Activated T-cell treated with anti-CD3 and anti-CD28 coated beads for 1 hour (primary cell): ENCODE measurements around the gene IL16.
"Not testable (repeated sequence)": the region's sequence is repeated elsewhere in the genome, so short reads cannot be mapped to it uniquely, and the experiment has no call there.

ENCODE experiments used
- DNase-seq: peaks from one replicate; pipeline ENCODE4 v3.0.0-alpha.2; 2020; ENCODE audit warnings: low read depth

The IL16 gene

GRCh38 chr15:81207987-81208386, 11.3 kb downstream of the IL16 start:
- DNase-seq, result not testable (repeated sequence)

DNA sequence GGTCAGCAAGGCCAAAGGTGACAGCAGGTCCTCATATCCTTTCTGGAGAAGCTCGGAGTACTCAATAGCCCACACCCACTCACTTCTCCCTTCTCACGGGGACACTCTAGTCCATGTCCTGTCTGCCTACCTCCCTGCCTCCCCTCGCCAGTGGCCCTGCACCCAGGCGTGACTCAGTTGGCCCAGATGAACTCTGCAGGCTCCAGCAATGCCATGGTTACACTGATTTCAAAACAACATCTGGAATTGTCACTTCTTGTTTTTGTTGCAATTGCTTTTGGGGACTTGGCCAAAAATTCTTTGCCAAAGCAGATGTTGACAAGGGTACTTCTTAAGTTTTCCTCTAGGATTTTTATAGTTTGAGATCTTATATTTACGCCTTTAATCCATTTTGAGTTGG, 13.0 kb downstream of the IL16 start:
- DNase-seq, result no peak

DNA sequence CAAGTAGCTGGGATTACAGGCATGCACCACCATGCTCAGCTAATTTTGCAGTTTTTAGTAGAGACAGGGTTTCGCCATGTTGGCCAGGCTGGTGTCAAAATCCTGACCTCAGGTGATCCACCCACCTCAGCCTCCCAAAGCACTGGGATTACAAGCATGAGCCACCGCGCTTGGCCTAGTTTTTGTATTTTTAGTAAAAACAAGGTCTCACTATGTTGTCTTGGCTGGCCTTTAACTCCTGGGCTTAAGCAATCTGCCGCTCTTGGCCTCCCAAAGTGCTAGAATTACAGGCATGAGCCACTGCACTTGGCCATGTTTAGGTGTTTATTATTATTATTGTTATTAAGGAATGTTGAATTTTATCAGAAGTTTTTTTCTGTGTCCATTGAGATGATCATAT, 14.7 kb downstream of the IL16 start:
- no peak for DNase-seq

GRCh38 chr15:81213982-81214381, 17.3 kb downstream of the IL16 start:
- DNase-seq, result no peak

- no peak for DNase-seq
Measured at GRCh38 chr15:81215531-81215930, 18.9 kb downstream of the IL16 start.

GRCh38 chr15:81215983-81216382, 19.3 kb downstream of the IL16 start:
- no peak for DNase-seq

DNA sequence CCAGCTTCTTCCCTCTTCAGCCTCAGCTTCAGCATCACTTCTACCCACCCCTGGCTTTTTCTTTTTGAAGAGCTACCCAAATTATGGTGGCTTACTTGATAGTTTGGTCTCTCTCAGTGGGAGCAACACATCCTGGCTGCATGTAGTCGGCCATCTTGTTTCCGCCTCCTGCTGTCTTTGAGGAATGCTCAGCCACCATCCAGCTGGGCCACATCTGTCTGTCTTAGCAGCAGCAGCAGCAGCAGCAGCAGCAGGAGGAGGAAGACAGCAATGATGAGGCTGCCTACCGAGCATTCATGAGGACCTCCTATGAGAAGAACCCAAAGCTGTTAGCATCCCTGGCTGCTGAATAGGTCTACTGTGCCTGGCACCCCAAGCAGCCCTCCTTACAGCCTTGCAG, 19.7 kb downstream of the IL16 start:
- DNase-seq, result no peak

DNA sequence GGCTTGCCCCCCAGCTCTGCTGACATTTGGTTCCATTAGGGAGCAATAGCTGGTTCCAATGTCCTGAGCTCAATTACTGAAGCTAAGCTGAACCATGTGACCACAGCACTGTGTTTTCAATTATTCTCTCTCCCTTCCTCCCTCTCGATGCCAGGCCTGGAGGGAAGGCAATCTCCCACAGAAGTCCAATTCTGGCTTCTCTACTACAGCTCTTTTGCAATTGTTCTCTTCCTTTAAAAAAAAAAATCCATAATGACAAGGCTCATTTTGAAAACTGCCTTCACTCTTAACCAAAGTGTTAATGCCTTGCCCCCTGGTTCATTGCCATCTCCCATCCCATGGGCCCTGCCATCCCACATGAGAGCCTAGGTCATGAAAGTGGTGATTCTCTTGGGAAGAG, 24.8 kb downstream of the IL16 start:
- DNase-seq, result no peak

DNA sequence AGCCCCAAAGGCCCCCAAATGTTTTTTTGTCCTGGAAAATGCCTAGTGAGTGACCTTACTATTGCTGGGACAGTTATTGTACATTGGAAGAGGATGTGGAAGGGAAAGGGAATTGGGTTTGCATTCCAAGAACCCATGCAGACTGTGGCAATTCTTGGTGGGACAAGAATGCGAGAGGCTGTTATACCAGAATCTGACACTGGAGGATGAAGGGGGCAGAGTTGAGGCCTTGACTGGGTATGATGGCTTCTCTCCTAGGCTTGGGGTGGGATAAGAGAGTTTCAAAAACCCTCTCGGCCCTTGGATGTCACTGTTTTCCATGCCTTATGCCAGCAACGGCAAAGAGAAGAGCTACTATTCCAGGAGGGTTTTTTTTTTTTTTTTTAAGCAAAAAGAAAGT, 25.3 kb downstream of the IL16 start:
- DNase-seq, result no peak

DNA sequence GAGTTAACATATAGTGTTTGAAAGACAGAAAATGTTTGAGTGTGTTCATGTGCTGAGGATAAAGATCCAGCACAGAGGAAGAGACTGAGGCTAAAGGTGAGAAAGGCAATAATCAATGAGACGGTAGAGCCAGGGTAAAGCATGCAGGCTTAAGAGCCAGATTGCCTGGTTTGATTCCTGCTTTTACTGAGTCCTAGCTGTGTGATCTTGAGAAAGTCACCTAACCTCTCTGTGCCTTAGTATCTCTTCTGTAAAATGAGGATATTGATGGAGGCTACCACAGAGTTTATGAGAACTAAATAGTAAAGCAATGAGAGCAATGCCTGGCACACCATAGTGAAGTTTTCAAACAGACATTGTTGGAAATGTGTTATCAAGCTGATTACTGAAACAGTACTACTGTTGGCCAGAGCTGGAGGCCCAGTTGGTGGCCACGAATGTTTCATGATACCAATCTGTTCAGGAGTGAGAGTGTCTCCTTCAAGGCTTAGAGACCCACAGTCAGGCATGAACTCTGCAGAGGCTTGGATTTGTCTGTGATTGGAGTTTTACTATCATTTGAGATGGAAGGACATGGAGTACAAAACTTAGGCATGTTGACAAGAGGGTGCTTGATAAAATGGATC, 26.8 kb downstream of the IL16 start:
- no peak for DNase-seq

- no peak for DNase-seq
Measured at GRCh38 chr15:81224232-81224631, 27.6 kb downstream of the IL16 start.

- no peak for DNase-seq
Measured at GRCh38 chr15:81225161-81225671, 28.5 kb downstream of the IL16 start.

DNA sequence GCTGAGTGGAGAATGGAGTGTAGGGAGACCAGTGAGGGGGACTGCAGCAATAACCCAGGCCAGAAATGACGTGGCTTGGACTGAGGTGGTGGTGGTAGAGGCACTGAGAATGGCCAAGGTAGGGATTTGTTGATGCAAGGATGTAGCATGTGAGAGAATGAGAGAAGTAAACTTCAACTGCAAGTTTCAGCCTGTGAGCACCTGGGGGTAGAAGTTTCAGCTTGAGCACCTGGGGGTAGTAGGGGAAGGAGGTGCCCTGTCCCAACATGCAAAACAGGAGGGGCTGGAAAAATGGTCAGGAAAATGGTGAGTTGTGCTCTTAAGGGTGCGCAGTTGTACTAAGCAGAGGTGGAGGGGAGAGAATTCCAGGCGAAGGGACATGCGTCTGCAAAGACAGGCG, 31.0 kb downstream of the IL16 start:
- DNase-seq, result no peak

DNA sequence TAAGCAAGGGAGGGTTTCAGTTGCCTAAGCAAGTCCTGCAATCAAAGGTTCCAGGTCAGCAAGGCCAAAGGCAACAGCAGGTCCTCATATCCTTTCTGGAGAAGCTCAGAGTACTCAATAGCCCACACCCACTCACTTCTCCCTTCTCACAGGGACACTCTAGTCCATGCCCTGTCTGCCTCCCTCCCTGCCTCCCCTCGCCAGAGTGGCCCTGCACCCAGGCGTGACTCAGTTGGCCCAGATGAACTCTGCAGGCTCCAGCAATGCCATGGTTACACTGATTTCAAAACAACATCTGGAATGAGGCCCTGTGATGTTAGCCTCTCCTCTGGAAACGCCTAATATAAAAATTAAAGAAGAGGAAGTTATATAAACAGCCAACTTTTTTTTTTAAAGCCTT, 32.9 kb downstream of the IL16 start:
- no peak for DNase-seq

GRCh38 chr15:81235276-81236123, 38.8 kb downstream of the IL16 start:
- no peak for DNase-seq

- no peak for DNase-seq
Measured at GRCh38 chr15:81239190-81239589, 42.5 kb downstream of the IL16 start.

DNA sequence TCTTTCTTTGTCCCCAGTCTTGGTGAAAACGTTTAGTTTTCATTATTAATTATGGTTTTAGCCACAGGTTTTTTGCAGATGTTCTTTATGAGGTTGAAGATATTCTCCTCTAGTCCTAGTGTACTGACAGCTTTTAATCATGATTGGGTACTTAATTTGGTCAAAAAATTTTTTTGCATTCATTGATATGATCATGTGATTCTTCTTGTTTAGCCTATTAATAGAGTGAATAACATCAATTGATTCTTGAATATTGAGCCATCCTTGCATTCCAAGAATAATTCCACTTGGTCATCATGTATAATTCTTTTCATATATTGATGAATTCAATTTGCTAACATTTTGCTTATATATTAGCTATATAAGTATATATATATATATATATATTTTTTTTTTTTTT, 46.1 kb downstream of the IL16 start:
- no peak for DNase-seq

- DNase-seq, result no peak
Measured at GRCh38 chr15:81244306-81244705, 47.6 kb downstream of the IL16 start.

GRCh38 chr15:81253846-81254245, 57.2 kb downstream of the IL16 start:
- DNase-seq, result no peak

DNA sequence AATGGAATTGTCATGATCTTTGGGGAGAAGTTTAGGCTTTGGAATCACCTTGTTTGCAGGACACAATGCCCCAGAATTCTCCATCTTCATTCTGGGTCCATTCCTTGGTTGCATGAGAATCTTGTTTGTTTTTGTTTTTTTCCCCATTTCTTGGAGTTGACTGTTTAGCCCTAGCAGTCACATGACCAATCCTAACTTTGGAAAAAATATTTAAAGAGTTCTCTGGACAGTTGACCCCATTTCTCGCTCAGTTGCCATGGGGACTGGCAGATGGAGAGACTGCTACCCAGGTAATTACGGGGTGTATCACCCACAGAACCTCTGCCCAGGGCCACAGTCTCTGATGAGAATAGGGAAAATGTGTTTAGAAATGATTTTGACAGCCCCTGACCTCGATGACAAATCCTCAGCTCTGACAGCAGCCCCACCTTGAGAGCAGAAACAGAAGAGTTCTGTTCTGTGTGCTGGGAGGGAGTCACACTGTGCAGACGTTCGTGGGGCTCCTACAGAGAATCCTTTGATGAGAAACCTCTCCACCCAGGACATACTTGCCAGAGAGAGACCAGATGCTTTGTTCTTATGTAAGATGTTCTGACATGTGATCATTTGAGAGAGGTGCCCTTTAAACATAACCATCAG, 57.7 kb downstream of the IL16 start:
- no peak for DNase-seq

- no peak for DNase-seq
Measured at GRCh38 chr15:81254916-81255290, 58.2 kb downstream of the IL16 start.

GRCh38 chr15:81255315-81255957, 58.8 kb downstream of the IL16 start:
- no peak for DNase-seq

DNA sequence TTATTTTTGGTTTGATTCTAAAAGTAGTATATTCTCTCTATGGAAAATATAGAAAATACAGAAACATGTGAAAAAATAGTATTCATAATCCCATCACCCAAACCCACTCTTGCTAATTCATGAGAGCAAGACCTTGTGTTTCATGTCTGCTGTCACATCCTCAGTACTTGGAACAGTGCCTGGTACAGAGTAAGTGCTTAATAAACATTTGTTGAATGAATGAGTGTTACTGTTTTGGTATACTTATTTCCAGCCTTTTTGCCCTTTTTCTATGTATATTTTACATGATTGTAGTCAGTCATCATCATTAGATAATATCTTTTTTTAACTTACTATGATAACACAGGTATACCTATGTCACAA, 59.3 kb downstream of the IL16 start:
- DNase-seq, result no peak
